Loucy (cell line): ENCODE results near the gene NFYB.

Source experiments
- CTCF ChIP-seq: fragments of 200-600 bp; sonication (generic); conservative IDR thresholded peaks from 2 replicates; pipeline ENCODE4 v1.5.1; 2014; ENCODE audit warnings: mild to moderate bottlenecking, antibody characterized with exemption, low read length
- EZH2phosphoT487 ChIP-seq: fragments of 200-600 bp; IDR thresholded peaks from 2 replicates; pipeline ENCODE4 v1.6.1; 2018; ENCODE audit warnings: antibody characterized with exemption, mild to moderate bottlenecking, moderate library complexity, borderline replicate concordance

GRCh38 chr12:104090685-104091084 is 47.3 kb downstream of the NFYB start:
- TF ChIP-seq CTCF = no peak
- TF ChIP-seq EZH2phosphoT487 = no peak
